ENCODE results near the gene PRR20B. TPM values are rescaled to one million over a fixed set of nuclear protein-coding genes. Genes with fewer than 3 reads are reported as not detected.
A peak's percentile ranks its signal among the peaks of the same experiment; 100 is the strongest.
"Not testable (repeated sequence)": the region's sequence is repeated elsewhere in the genome, so short reads cannot be mapped to it uniquely, and the experiment has no call there.

Gene PRR20B
- total RNA-seq (not detected), polyA plus RNA-seq (ENCODE audit: insufficient read depth, low read depth, low replicate concordance) (not detected)
- long read RNA-seq, donor 1, result 0 reads
- long read RNA-seq, donor 2, result 0 reads
- long read RNA-seq, donor 3, result 0 reads
- long read RNA-seq, donor 4, result 0 reads
- long read RNA-seq, donor 5, result 0 reads
- long read RNA-seq, donor 6, result 0 reads
- long read RNA-seq, donor 7, result 0 reads
- long read RNA-seq, donor 8, result 0 reads
- long read RNA-seq, donor 9, result 0 reads
- long read RNA-seq, donor 10, result 0 reads

DNA sequence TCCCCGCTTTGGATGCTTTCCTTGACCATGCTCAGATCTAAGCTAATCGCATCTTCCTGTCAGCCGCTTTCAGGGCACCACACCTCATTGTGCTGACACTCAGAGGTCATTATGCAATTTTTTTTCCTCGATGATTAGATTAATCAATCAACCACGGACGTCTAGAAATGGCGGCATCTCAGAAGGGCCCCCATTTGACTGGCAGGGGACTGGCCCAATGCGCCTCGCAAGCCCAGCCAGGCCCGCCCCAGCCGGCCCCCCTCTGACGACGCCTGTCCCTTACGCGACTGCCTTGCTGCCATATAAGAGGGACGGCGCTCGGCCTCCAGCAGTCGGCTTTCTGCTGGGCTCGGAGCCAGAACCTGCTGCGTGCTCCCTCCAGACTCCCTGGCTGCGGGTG lies at the start of gene PRR20B:
Gene PRR20B (plus strand): TSS at position 301 of the 400 bp plus-strand sequence. CDS start 387 bp downstream, outside the sequence.
- FAIRE-seq; H3K9me3 ChIP-seq (ENCODE audit: control insufficient read depth in 2 of 3, insufficient read depth in 1 of 3, low read length in 3 of 3); H3K27me3 ChIP-seq (ENCODE audit: control insufficient read depth, insufficient read depth, low read length); H3K36me3 ChIP-seq (ENCODE audit: control insufficient read depth in 2 of 3, insufficient read depth in 3 of 3, low read length in 3 of 3); H3K4me3 ChIP-seq (ENCODE audit: low read length in 3 of 3); H3K4me1 ChIP-seq (ENCODE audit: control insufficient read depth in 2 of 3, insufficient read depth in 2 of 3, low read depth in 1 of 3, low read length in 3 of 3); intact Hi-C loops (cut with DNase I); DNase-seq; H3K9ac ChIP-seq (ENCODE audit: low read length in 3 of 3); H3K27ac ChIP-seq (ENCODE audit: low read depth in 2 of 2, low read length in 2 of 2): not testable (repeated sequence)

DNA sequence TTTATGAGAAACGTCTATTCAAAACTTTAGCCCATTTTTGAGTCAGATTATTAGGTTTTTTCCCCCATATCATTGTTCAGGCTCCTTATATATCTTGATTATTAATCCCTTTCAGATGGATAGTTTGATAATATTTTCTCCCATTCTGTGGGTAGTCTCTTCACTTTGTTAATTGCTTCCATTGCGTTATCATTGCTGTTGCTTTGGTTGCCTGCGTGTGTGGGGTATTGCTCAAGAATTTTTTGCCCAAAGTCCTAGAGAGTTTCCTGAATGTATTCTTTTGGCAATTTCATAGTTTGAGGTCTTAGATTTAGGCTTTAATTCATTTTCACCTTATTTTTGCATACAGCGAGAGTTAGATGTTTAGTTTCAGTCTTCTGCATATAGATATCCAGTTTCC lies 32.3 kb upstream of the PRR20B start:
- H3K9ac ChIP-seq (ENCODE audit: low read length in 3 of 3), result no peak overlapping the region
- intact Hi-C loops (cut with DNase I), result no loop called here
- no peaks in the 10 kb centered on the region for H3K27me3 ChIP-seq (ENCODE audit: control insufficient read depth, insufficient read depth, low read length)
- H3K27ac ChIP-seq (ENCODE audit: low read depth in 2 of 2, low read length in 2 of 2), result no peak overlapping the region
- H3K4me3 ChIP-seq (ENCODE audit: low read length in 3 of 3), result no peak overlapping the region
- TF ChIP-seq CTCF (IDR thresholded peaks at IDR 0.05; ENCODE audit: borderline replicate concordance, extremely low read depth, insufficient read depth), result no peak
- H3K4me1 ChIP-seq (ENCODE audit: control insufficient read depth in 2 of 3, insufficient read depth in 2 of 3, low read depth in 1 of 3, low read length in 3 of 3), result no peaks in the 10 kb centered on the region
- H3K9me3 ChIP-seq (ENCODE audit: control insufficient read depth in 2 of 3, insufficient read depth in 1 of 3, low read length in 3 of 3), result peaks cover 0 to 5% (median 0%) of the 10 kb centered on the region in 3 donors
- no peak for FAIRE-seq
- H3K36me3 ChIP-seq (ENCODE audit: control insufficient read depth in 2 of 3, insufficient read depth in 3 of 3, low read length in 3 of 3), result no peaks in the 10 kb centered on the region
- DNase-seq, result no peak

DNA sequence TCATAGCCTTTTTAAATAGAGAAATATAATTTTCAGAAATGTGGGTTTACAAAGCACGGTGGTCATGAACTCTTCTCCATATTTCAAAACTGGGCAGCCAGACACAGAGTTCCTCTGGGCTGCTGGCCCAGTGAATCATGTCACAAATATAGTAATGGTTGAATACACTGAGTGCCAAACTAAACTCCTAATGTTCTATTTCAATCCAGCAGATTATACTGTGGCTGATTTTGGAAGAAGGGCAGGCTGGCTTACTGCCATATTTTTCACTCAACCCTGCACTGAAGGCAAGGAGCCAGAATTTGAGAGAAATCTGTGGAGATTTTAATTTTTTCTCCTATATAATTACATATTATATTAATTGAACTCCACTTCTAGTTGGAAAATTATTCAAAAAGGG lies 23.6 kb upstream of the PRR20B start:
- peaks cover 0 to 5% (median 0%) of the 10 kb centered on the region in 3 donors for H3K9me3 ChIP-seq (ENCODE audit: control insufficient read depth in 2 of 3, insufficient read depth in 1 of 3, low read length in 3 of 3)

GRCh38 chr13:57128909-57129308 lies 18.4 kb upstream of the PRR20B start:
- H3K27me3 ChIP-seq (ENCODE audit: control insufficient read depth, insufficient read depth, low read length), result no peaks in the 10 kb centered on the region
- intact Hi-C loops (cut with DNase I), result no loop called here
- no peak for FAIRE-seq
- no peak for TF ChIP-seq CTCF (IDR thresholded peaks at IDR 0.05; ENCODE audit: borderline replicate concordance, extremely low read depth, insufficient read depth)
- H3K4me1 ChIP-seq (ENCODE audit: control insufficient read depth in 2 of 3, insufficient read depth in 2 of 3, low read depth in 1 of 3, low read length in 3 of 3), result no peaks in the 10 kb centered on the region
- no peaks in the 10 kb centered on the region for H3K36me3 ChIP-seq (ENCODE audit: control insufficient read depth in 2 of 3, insufficient read depth in 3 of 3, low read length in 3 of 3)
- no peak overlapping the region for H3K27ac ChIP-seq (ENCODE audit: low read depth in 2 of 2, low read length in 2 of 2)
- DNase-seq, result no peak
- no peak overlapping the region for H3K9ac ChIP-seq (ENCODE audit: low read length in 3 of 3)
- no peaks in the 10 kb centered on the region for H3K9me3 ChIP-seq (ENCODE audit: control insufficient read depth in 2 of 3, insufficient read depth in 1 of 3, low read length in 3 of 3)
- no peak overlapping the region for H3K4me3 ChIP-seq (ENCODE audit: low read length in 3 of 3)

More for the DNA sequence above, 23.6 kb upstream of the PRR20B start:
- no peak for FAIRE-seq
- H3K27ac ChIP-seq (ENCODE audit: low read depth in 2 of 2, low read length in 2 of 2), result no peak overlapping the region
- no peak for TF ChIP-seq CTCF (IDR thresholded peaks at IDR 0.05; ENCODE audit: borderline replicate concordance, extremely low read depth, insufficient read depth)
- H3K4me1 ChIP-seq (ENCODE audit: control insufficient read depth in 2 of 3, insufficient read depth in 2 of 3, low read depth in 1 of 3, low read length in 3 of 3), result no peaks in the 10 kb centered on the region
- peak in 1 of 5 donors; percentile 4 for DNase-seq
- intact Hi-C loops (cut with DNase I), result no loop called here
- no peak overlapping the region for H3K9ac ChIP-seq (ENCODE audit: low read length in 3 of 3)
- H3K27me3 ChIP-seq (ENCODE audit: control insufficient read depth, insufficient read depth, low read length), result no peaks in the 10 kb centered on the region
- H3K36me3 ChIP-seq (ENCODE audit: control insufficient read depth in 2 of 3, insufficient read depth in 3 of 3, low read length in 3 of 3), result no peaks in the 10 kb centered on the region
- no peak overlapping the region for H3K4me3 ChIP-seq (ENCODE audit: low read length in 3 of 3)
